NCI-H446 treated with DMSO at 0.1 percent for 48 hours (cell line): ENCODE data around the gene ZFP14.

Experiments
- DNase-seq: peaks from one replicate; lab custom pipeline; 2025; lab: John Stamatoyannopoulos, UW

Gene ZFP14

GRCh38 chr19:36378625-36379509 is at the start of gene ZFP14:
Gene ZFP14 (minus strand): TSS chr19:36379201. CDS start chr19:36367892, 11,309 bp downstream.
- DNase-seq: peak; percentile 83

- DNase-seq: no peak
These were observed 44.9 kb upstream of the ZFP14 start for GRCh38 chr19:36423925-36424324.

- DNase-seq: no peak
These were observed 42.9 kb upstream of the ZFP14 start for GRCh38 chr19:36421749-36422481.

- no peak for DNase-seq
These were observed 42.2 kb upstream of the ZFP14 start for GRCh38 chr19:36420961-36421748.

GRCh38 chr19:36418287-36419001 is 39.4 kb upstream of the ZFP14 start, which contains the start of gene ZFP82:
Gene ZFP82 (minus strand): TSS chr19:36418644. CDS start chr19:36409789, 8,855 bp downstream.
- DNase-seq: peak; percentile 52

- DNase-seq: no peak
These were observed 38.8 kb upstream of the ZFP14 start for GRCh38 chr19:36417752-36418286.

GRCh38 chr19:36409841-36410240 is 30.8 kb upstream of the ZFP14 start:
- no peak for DNase-seq

GRCh38 chr19:36408101-36408500 is 29.1 kb upstream of the ZFP14 start:
- no peak for DNase-seq

- DNase-seq: no peak
These were observed 25.5 kb upstream of the ZFP14 start for GRCh38 chr19:36404498-36404897.

GRCh38 chr19:36401475-36401874 is 22.5 kb upstream of the ZFP14 start:
- DNase-seq: no peak

- DNase-seq: no peak
These were observed 19.6 kb upstream of the ZFP14 start for GRCh38 chr19:36398571-36398970.

GRCh38 chr19:36392916-36393673 is 14.1 kb upstream of the ZFP14 start:
- DNase-seq: no peak

- no peak for DNase-seq
These were observed 464 bp upstream of the ZFP14 start for GRCh38 chr19:36379510-36379819.

GRCh38 chr19:36377541-36378178 is 1.3 kb downstream of the ZFP14 start:
- DNase-seq: no peak

- no peak for DNase-seq
These were observed 5.3 kb downstream of the ZFP14 start for GRCh38 chr19:36373638-36374156.

- no peak for DNase-seq
These were observed 7.1 kb downstream of the ZFP14 start for GRCh38 chr19:36371886-36372285.

GRCh38 chr19:36363845-36364244 is 15.2 kb downstream of the ZFP14 start:
- DNase-seq: no peak

- DNase-seq: no peak
These were observed 38.1 kb downstream of the ZFP14 start for GRCh38 chr19:36340786-36341372.
